Testis (tissue), 3 donors: ENCODE data around the gene AKAP6. TPM values are rescaled to one million over a fixed set of nuclear protein-coding genes. Genes with fewer than 3 reads are reported as not detected.

Experiments
- DNase-seq: peaks from one replicate; pipeline ENCODE4 v3.0.0-alpha.2; 2019
- H3K27ac ChIP-seq, 2 donors: fragments of 200-600 bp; sonication (generic); one replicate each; pipeline ENCODE4 v1.5.1; 2019
- H3K27me3 ChIP-seq: fragments of 200-600 bp; sonication (generic); one replicate; pipeline ENCODE4 v1.5.1; 2019
- H3K36me3 ChIP-seq: fragments of 200-600 bp; sonication (generic); one replicate; pipeline ENCODE4 v1.5.1; 2017; ENCODE audit warnings: low read depth; ENCODE audit errors: missing control alignments
- H3K4me1 ChIP-seq: fragments of 200-600 bp; sonication (generic); one replicate; pipeline ENCODE4 v1.5.1; 2019
- H3K4me3 ChIP-seq, 2 donors: fragments of 200-600 bp; sonication (generic); one replicate each; pipeline ENCODE4 v1.5.1; 2017 to 2019
- H3K9me3 ChIP-seq: fragments of 200-600 bp; sonication (generic); one replicate; pipeline ENCODE4 v1.5.1; 2017
- POLR2A ChIP-seq: fragments of 450-650 bp; IDR thresholded peaks from one replicate; pipeline ENCODE4 v1.6.1; 2017; ENCODE audit warnings: antibody characterized with exemption, mild to moderate bottlenecking, moderate library complexity
- WGBS, 2 donors: methylation state at CpG; one replicate each; pipeline ENCODE4 v1.1.5; 2018; 5-methylcytosine and 5-hydroxymethylcytosine counted together
- intact Hi-C: fragments of 100-400 bp; cut with DNase I; formaldehyde crosslinking; loops from one replicate; pipeline ENCODE4 v1.15.1; 2023; ENCODE audit warnings: low total_unique reads
- polyA plus RNA-seq: library from polyadenylated mRNA; stranded (reverse); fragments of 350-450 nt; fragmentation: Illumina TruSeq; extraction: RNeasy Lipid Tissue Mini Kit (QIAGEN cat#74804); gene quantifications from one replicate; pipeline ENCODE4 v1.2.3, GENCODE V29; 2014; ENCODE audit warnings: low read depth, low replicate concordance; ENCODE audit not compliant: insufficient read depth
- total RNA-seq, 2 donors: library from RNA; depleted of rRNA; stranded (reverse); fragments of >200 nt; gene quantifications; one replicate each; pipeline ENCODE4 v1.2.3, GENCODE V29; 2016
- TF ChIP-seq, protein P1 (sequence below), 3 experiments: fragments of 450-650 bp in 2 of 3; fragments of 200-600 bp in 1 of 3; sonication (generic) in 1 of 3; IDR thresholded peaks; one replicate each; pipeline ENCODE4 v1.5.1; 2016 to 2019; ENCODE audit warnings: antibody characterized with exemption in 3 of 3, mild to moderate bottlenecking in 2 of 3, moderate library complexity in 1 of 3

AKAP6 gene
- total and polyA plus RNA-seq, 3 donors from 2014 or later: 26.6 to 30.9 (median 30.9) TPM

- no peak overlapping the region for H3K4me3 ChIP-seq
- no peak for TF ChIP-seq POLR2A
- TF ChIP-seq, protein P1, sequence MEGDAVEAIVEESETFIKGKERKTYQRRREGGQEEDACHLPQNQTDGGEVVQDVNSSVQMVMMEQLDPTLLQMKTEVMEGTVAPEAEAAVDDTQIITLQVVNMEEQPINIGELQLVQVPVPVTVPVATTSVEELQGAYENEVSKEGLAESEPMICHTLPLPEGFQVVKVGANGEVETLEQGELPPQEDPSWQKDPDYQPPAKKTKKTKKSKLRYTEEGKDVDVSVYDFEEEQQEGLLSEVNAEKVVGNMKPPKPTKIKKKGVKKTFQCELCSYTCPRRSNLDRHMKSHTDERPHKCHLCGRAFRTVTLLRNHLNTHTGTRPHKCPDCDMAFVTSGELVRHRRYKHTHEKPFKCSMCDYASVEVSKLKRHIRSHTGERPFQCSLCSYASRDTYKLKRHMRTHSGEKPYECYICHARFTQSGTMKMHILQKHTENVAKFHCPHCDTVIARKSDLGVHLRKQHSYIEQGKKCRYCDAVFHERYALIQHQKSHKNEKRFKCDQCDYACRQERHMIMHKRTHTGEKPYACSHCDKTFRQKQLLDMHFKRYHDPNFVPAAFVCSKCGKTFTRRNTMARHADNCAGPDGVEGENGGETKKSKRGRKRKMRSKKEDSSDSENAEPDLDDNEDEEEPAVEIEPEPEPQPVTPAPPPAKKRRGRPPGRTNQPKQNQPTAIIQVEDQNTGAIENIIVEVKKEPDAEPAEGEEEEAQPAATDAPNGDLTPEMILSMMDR (IDR thresholded peaks at IDR 0.05): no peak
- no peaks in the 10 kb centered on the region for H3K4me1 ChIP-seq
- H3K9me3 ChIP-seq: no peaks in the 10 kb centered on the region
- DNase-seq: no peak
- intact Hi-C loops: no loop called here
- H3K27me3 ChIP-seq: no peaks in the 10 kb centered on the region
- WGBS, 2 donors: 64 to 76% methylated on average over 1 of the region's 1 CpG
- H3K36me3 ChIP-seq: no peaks in the 10 kb centered on the region
- no peak overlapping the region for H3K27ac ChIP-seq
Observed at GRCh38 chr14:32814721-32815120, 485.6 kb downstream of the AKAP6 start.

DNA sequence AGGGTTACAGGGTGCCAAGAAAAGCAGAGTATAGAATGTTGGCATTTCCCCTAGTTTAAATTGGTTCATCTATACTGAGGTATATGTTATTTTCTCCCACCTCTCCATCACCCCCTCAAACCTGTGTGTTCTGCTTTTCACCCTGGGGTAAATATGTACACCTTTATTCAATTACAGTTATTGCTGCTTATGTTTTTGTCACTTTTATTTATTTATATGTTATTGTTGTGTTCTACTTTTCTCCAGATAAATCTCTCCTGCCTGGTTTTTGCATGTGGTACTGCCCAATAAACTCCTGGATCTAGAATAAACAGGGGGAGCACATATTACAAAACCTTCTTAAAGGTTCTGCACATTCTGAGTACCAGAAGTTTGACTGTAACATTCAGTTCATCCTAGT lies 487.5 kb downstream of the AKAP6 start:
- Histone ChIP-seq H3K27ac (no peak overlapping the region), H3K27me3 (no peaks in the 10 kb centered on the region), H3K4me3 (no peak overlapping the region), H3K36me3 (no peaks in the 10 kb centered on the region), H3K4me1 (no peaks in the 10 kb centered on the region), H3K9me3 (no peaks in the 10 kb centered on the region)
- intact Hi-C loops: no loop called here
- TF ChIP-seq, protein P1 (IDR thresholded peaks at IDR 0.05): no peak
- TF ChIP-seq POLR2A: no peak
- no peak for DNase-seq

GRCh38 chr14:32817780-32818179 lies 488.7 kb downstream of the AKAP6 start:
- no peaks in the 10 kb centered on the region for H3K4me1 ChIP-seq
- DNase-seq: no peak
- H3K36me3 ChIP-seq: no peaks in the 10 kb centered on the region
- intact Hi-C loops: no loop called here
- TF ChIP-seq, protein P1 (IDR thresholded peaks at IDR 0.05): no peak
- TF ChIP-seq POLR2A: no peak
- no peaks in the 10 kb centered on the region for H3K9me3 ChIP-seq
- 61 to 74% methylated on average over 2 of the region's 2 CpGs for WGBS, 2 donors
- no peaks in the 10 kb centered on the region for H3K27me3 ChIP-seq
- no peak overlapping the region for H3K27ac ChIP-seq
- no peak overlapping the region for H3K4me3 ChIP-seq

GRCh38 chr14:32818581-32818980 lies 489.5 kb downstream of the AKAP6 start:
- WGBS, 2 donors: 91 to 92% methylated on average over 4 of the region's 4 CpGs
- no peak for TF ChIP-seq POLR2A
- TF ChIP-seq, protein P1 (IDR thresholded peaks at IDR 0.05): no peak

DNA sequence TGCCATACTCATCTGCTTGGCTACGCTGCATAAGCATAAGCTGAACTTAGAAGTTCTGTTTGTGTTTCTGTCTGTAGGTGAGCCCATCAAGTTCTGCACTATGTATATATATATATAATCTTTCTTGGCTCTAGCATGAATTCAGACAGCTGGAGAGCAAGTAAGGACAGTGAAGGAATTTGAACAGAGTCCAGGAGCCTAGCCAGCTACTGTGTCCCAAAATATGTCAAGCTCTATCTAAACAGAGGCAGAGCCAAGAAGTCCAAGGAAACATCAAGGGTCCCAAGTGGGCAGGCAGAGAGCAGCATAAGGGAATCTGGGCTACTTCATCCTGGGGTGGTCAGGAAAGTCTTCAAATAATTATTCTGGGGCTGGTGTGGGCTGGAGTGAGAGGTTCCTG lies 491.1 kb downstream of the AKAP6 start:
- Histone ChIP-seq H3K9me3 (no peaks in the 10 kb centered on the region), H3K36me3 (no peaks in the 10 kb centered on the region), H3K27me3 (no peaks in the 10 kb centered on the region), H3K4me3 (no peak overlapping the region), H3K27ac (no peak overlapping the region), H3K4me1 (no peaks in the 10 kb centered on the region)
- WGBS, 2 donors: 86 to 90% methylated on average over 1 of the region's 1 CpG
- intact Hi-C loops: no loop called here
- no peak for TF ChIP-seq POLR2A
- TF ChIP-seq, protein P1 (IDR thresholded peaks at IDR 0.05): no peak
- no peak for DNase-seq

More at GRCh38 chr14:32818581-32818980, 489.5 kb downstream of the AKAP6 start:
- DNase-seq: no peak
- Histone ChIP-seq H3K4me3 (no peak overlapping the region), H3K27me3 (no peaks in the 10 kb centered on the region), H3K36me3 (no peaks in the 10 kb centered on the region), H3K9me3 (no peaks in the 10 kb centered on the region), H3K4me1 (no peaks in the 10 kb centered on the region), H3K27ac (no peak overlapping the region)
- intact Hi-C loops: no loop called here
